ENCODE measurements around the gene MRPL54. TPM values are rescaled to one million over a fixed set of nuclear protein-coding genes. Genes with fewer than 3 reads are reported as not detected.
"Not testable (repeated sequence)": the region's sequence is repeated elsewhere in the genome, so short reads cannot be mapped to it uniquely, and the experiment has no call there.

Gene MRPL54
- total RNA-seq, 2 donors from 2014 or later: 81.0 to 84.4 TPM

DNA sequence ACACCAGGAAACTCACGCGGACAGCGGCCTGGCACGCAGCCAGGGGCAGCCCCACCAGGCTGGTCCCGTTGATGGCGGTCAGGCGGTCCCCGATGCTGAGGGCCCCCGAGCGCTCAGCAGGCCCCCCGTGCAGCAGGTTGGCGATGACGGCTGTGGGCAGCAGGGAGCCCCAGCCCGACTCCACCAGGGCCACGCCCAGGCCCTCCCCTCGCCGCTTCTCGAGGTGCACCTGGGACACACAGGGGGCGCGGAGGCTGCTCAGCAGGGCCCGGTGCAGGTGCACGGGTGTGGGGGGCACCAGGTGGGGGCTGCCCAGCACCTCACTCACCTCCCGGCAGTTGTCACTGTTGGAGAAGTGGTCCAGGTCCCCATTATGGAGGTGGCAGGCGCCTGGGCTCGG, 10.0 kb upstream of the MRPL54 start:
- DNase-seq (ENCODE audit: low spot score): no peak
- Histone ChIP-seq H3K27ac (no peak overlapping the region), H3K36me3 (peaks cover 58% of the 10 kb centered on the region), H3K4me3 (no peak overlapping the region), H3K4me1 (no peaks in the 10 kb centered on the region), H3K9me3 (no peaks in the 10 kb centered on the region), H3K27me3 (no peaks in the 10 kb centered on the region)
- TF ChIP-seq, protein P1, sequence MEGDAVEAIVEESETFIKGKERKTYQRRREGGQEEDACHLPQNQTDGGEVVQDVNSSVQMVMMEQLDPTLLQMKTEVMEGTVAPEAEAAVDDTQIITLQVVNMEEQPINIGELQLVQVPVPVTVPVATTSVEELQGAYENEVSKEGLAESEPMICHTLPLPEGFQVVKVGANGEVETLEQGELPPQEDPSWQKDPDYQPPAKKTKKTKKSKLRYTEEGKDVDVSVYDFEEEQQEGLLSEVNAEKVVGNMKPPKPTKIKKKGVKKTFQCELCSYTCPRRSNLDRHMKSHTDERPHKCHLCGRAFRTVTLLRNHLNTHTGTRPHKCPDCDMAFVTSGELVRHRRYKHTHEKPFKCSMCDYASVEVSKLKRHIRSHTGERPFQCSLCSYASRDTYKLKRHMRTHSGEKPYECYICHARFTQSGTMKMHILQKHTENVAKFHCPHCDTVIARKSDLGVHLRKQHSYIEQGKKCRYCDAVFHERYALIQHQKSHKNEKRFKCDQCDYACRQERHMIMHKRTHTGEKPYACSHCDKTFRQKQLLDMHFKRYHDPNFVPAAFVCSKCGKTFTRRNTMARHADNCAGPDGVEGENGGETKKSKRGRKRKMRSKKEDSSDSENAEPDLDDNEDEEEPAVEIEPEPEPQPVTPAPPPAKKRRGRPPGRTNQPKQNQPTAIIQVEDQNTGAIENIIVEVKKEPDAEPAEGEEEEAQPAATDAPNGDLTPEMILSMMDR (IDR thresholded peaks at IDR 0.05): no peak

DNA sequence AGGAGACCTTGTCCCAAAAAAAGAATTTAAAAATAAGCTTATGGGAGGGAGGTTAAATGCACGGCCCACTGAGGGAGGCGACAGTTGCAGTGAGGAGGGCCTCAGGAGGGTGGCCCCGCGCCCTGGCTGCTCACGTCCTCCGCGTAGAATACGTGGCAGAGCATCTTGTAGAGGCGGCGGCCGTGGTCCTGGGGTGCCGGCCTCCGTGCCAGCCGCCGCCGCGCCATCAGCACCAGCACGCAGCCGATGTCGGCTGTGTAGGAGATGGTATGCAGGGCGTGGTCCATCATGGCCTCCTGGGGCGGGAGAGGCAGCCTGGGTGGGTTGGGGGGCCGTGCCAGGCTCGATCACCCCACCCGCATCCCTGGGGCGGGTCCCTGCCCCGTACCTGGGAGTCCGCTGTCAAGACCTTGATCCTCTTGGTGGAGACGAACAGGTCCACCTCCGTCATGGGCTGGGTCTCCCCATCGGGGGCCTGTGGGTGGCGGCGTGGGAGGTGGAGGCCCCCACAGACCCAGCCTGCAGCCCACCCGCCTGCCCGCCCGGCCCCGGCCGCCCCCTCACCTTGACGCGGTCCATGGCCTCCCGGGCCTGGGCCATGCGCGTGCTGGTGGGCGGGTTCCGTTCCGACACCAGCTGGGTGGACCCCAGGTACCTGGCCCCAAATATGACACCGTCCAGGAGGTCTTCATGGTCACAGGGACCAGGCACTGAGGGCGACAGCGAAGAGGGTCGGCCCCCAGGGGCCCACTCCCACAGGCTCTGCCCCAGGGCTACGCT, 8.7 kb upstream of the MRPL54 start:
- TF ChIP-seq, protein P1 (IDR thresholded peaks at IDR 0.05): no peak
- no peaks in the 10 kb centered on the region for H3K4me1 ChIP-seq
- peaks cover 63% of the 10 kb centered on the region for H3K36me3 ChIP-seq

DNA sequence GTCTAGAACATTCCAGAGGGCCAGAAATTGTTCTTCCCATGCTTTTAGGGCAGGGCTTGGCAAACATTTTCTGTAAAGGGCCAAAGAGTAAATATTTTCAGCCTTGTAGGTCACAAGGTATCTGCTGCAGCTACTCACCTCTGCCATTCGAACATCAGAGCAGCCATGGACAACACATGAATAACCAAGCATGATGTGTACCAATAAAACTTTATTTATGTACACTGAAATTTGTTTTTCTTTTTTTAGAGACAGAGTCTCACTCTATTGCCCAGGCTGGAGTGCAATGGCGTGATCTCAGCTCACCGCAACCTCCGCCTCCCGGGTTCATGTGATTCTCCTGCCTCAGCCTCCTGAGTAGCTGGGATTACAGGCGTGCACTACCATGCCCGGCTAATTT, 4.8 kb upstream of the MRPL54 start:
- H3K27ac ChIP-seq; H3K9me3 ChIP-seq; DNase-seq (ENCODE audit: low spot score); H3K4me3 ChIP-seq; H3K27me3 ChIP-seq: not testable (repeated sequence)
- Histone ChIP-seq H3K4me1 (peaks cover 0 to 27% of the 10 kb centered on the region in 2 donors), H3K36me3 (peaks cover 36% of the 10 kb centered on the region)

More for the DNA sequence above, 8.7 kb upstream of the MRPL54 start:
- Histone ChIP-seq H3K9me3 (no peaks in the 10 kb centered on the region), H3K27me3 (no peaks in the 10 kb centered on the region), H3K27ac (no peak overlapping the region), H3K4me3 (no peak overlapping the region)
- no peak for DNase-seq (ENCODE audit: low spot score)

DNA sequence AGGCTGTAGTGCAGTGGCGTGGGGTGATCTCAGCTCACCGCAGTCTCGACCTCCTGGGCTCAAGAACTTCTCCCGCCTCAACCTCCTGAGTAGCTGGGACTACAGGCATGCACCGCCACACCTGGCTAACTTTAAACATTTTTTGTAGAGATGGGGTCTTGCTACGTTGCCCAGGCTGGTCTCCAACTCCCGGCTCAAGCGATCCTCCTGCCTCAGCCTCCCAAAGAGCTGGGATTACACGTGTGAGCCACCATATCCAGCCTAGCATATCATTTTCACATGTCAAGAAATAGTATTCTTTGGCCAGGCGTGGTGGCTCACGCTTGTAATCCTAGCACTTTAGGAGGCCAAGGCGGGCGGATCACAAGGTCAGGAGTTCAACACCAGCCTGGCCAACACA, 4.2 kb upstream of the MRPL54 start:
- not testable (repeated sequence) for H3K27me3 ChIP-seq; H3K4me3 ChIP-seq; DNase-seq (ENCODE audit: low spot score); H3K27ac ChIP-seq; H3K9me3 ChIP-seq
- Histone ChIP-seq H3K4me1 (peaks cover 0 to 30% of the 10 kb centered on the region in 2 donors), H3K36me3 (peaks cover 30% of the 10 kb centered on the region)

DNA sequence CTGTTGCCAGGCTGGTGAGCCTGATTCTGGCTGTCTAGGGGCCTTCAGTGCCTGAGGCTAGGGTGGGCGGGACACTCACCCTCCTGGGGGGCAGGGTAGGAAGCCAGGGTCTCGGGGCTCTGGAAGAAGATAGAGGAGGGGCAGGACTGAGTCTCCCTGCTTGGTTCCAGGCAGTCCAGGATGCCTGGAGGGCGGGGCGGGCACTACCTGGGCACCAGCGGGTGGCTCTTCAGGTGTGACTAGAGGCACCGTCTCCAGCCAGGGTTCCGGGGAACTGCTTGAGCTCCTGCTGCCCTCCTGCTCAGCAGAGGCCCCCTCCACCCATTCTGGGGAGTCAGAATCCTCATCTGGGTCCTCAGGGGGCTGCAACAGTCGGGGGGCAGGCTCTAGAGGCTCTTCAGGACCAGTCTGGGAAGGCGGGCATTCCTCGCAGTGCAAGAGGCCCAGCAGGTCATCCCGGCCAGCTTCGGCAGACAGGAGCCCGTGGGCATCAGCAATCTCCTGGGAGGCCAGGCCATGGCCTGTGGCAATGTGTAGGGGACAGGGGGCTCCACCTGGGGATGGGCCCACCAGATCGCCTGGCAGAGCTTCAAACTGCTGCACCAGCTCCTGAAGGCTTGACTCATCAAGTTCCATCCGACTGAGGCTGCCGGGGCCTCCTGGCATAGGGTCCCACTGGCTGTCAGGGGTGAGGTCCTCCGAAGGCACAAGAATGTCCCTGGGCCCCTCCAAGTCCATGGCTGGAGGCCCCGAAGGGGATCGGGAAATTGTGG, 2.8 kb upstream of the MRPL54 start:
- Histone ChIP-seq H3K36me3 (peaks cover 18% of the 10 kb centered on the region), H3K9me3 (no peaks in the 10 kb centered on the region), H3K27me3 (no peaks in the 10 kb centered on the region), H3K4me1 (peaks cover 0 to 36% of the 10 kb centered on the region in 2 donors), H3K4me3 (no peak overlapping the region), H3K27ac (no peak overlapping the region)
- DNase-seq (ENCODE audit: low spot score): no peak
- TF ChIP-seq, protein P1 (IDR thresholded peaks at IDR 0.05): no peak

DNA sequence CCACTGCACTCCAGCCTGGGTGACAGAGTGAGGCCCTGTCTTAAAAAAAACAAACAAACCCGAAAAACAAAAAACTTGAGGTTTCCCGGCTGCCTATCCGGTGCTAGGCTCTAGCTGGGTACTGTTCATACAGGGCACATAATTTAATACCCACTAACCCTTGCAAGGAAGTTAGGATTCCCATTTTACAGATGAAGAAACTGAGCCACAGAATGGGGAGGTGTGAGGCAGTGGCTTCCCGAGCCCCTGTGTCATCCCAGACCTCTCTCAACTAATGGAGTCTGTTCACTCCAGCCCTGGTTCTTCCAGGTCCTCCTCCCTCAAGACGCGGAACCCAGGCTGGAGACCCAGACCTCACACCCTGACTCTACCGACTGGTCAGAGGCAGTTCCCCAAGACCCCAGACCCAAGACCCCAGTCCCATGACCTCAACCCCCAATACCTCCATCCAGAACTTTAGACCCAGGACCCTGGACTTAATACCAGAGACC, 1.6 kb upstream of the MRPL54 start:
- no peaks in the 10 kb centered on the region for H3K27me3 ChIP-seq
- H3K4me1 ChIP-seq: peaks cover 0 to 36% of the 10 kb centered on the region in 2 donors
- no peaks in the 10 kb centered on the region for H3K9me3 ChIP-seq
- peak overlapping the region; percentile 60 to 75 for H3K4me3 ChIP-seq
- no peak for DNase-seq (ENCODE audit: low spot score)
- TF ChIP-seq, protein P1 (IDR thresholded peaks at IDR 0.05): no peak
- peaks cover 25% of the 10 kb centered on the region for H3K36me3 ChIP-seq
- H3K27ac ChIP-seq: peak overlapping the region; percentile 96

Measured in right atrium auricular region (tissue), 2 donors.